HEK293T (cell line): ENCODE data around the gene IPO5.

ENCODE experiments used
- CTCF ChIA-PET: fragments of 350-600 bp; formaldehyde crosslinking; extraction: SDS; loops from one replicate; lab custom pipeline; 2021; ENCODE audit warnings: antibody characterized with exemption, inconsistent platforms; lab: Yijun Ruan, JAX
- POLR2A ChIA-PET: fragments of 350-600 bp; formaldehyde crosslinking; extraction: SDS; loops from one replicate; lab custom pipeline; 2020; ENCODE audit warnings: antibody characterized with exemption, inconsistent platforms; lab: Yijun Ruan, JAX
- DNase-seq: peaks from one replicate; pipeline ENCODE4 v3.0.0; 2012; ENCODE audit warnings: mixed read lengths; ENCODE audit errors: extremely low spot score
- ARNT ChIP-seq: fragments of 450-650 bp; IDR thresholded peaks from 2 replicates; pipeline ENCODE4 v1.6.1; 2017; ENCODE audit warnings: mild to moderate bottlenecking
- BHLHE40 ChIP-seq: fragments of 450-650 bp; IDR thresholded peaks from 2 replicates; pipeline ENCODE4 v1.6.1; 2016; ENCODE audit warnings: mild to moderate bottlenecking, moderate library complexity, borderline replicate concordance
- CTBP1 ChIP-seq: fragments of 450-650 bp; IDR thresholded peaks from 2 replicates; pipeline ENCODE4 v1.6.1; 2016; ENCODE audit warnings: borderline replicate concordance
- ELF4 ChIP-seq: fragments of 450-650 bp; IDR thresholded peaks from 2 replicates; pipeline ENCODE4 v1.6.1; 2017; ENCODE audit warnings: antibody characterized with exemption
- FOXA1 ChIP-seq: fragments of 450-650 bp; IDR thresholded peaks from 2 replicates; pipeline ENCODE4 v1.6.1; 2016; ENCODE audit warnings: mild to moderate bottlenecking
- FOXK2 ChIP-seq: fragments of 450-650 bp; IDR thresholded peaks from 2 replicates; pipeline ENCODE4 v1.6.1; 2016; ENCODE audit warnings: mild to moderate bottlenecking
- FOXM1 ChIP-seq: fragments of 450-650 bp; IDR thresholded peaks from 2 replicates; pipeline ENCODE4 v1.6.1; 2017; ENCODE audit warnings: mild to moderate bottlenecking, borderline replicate concordance
- HDGF ChIP-seq: fragments of 450-650 bp; IDR thresholded peaks from 2 replicates; pipeline ENCODE4 v1.6.1; 2017; ENCODE audit warnings: antibody characterized with exemption, borderline replicate concordance
- L3MBTL2 ChIP-seq: fragments of 450-650 bp; conservative IDR thresholded peaks from 2 replicates; pipeline ENCODE4 v1.6.1; 2016; ENCODE audit warnings: mild to moderate bottlenecking
- LEF1 ChIP-seq: fragments of 450-650 bp; IDR thresholded peaks from 2 replicates; pipeline ENCODE4 v1.6.1; 2017; ENCODE audit warnings: mild to moderate bottlenecking, borderline replicate concordance
- NFRKB ChIP-seq: fragments of 450-650 bp; IDR thresholded peaks from 2 replicates; pipeline ENCODE4 v1.6.1; 2016; ENCODE audit warnings: mild to moderate bottlenecking, moderate library complexity
- PKNOX1 ChIP-seq: fragments of 450-650 bp; IDR thresholded peaks from 2 replicates; pipeline ENCODE4 v1.6.1; 2016
- SP1 ChIP-seq: fragments of 450-650 bp; IDR thresholded peaks from 2 replicates; pipeline ENCODE4 v1.6.1; 2017
- SUZ12 ChIP-seq: fragments of 450-650 bp; IDR thresholded peaks from 2 replicates; pipeline ENCODE4 v1.6.1; 2016; ENCODE audit warnings: mild to moderate bottlenecking
- TARDBP ChIP-seq: fragments of 450-650 bp; IDR thresholded peaks from 2 replicates; pipeline ENCODE4 v1.6.1; 2016
- ZNF384 ChIP-seq: fragments of 450-650 bp; IDR thresholded peaks from 2 replicates; pipeline ENCODE4 v1.6.1; 2016

The IPO5 gene

DNA sequence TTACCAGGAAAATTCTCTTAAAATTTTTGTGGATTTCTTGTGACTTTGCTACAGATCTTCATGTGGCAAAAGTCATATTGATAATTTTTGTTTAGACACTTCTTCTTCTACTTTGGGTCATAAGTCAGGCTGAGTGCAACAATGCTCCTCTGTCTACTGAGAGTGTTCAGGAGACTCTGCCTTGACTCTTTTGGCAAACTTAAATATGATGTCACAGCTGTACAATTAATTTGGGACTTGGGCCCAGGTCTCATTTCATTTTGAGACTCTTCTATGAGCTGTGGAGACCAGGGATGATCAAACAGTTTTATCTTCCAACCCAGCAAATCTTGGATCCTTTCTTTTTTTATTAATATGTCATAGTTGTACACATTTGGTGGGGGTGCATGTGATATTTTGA lies 19.7 kb upstream of the IPO5 start:
- POLR2A ChIA-PET = no interaction called here

DNA sequence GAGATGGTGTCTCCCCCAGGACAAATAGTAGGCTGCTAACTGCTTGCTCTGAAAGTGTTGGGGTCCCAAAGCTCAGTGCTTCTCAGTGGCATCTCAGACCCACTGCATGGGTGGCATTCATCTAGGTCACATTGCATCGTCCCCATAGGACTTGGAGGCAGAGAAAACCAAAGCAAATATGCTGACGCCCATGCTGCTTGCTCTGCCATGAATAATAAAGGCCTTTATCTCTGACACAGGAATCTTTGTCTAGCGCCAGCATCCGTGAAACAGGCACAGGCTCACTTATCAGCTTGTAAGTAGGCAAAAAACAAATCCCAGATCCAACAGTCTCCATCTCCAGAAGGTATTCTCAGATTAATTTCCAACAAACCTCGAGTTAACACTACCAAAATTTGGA lies 18.9 kb upstream of the IPO5 start:
- TF ChIP-seq HDGF = no peak
- no peak for TF ChIP-seq CTBP1
- ChIA-PET POLR2A (no interaction called here), CTCF (no interaction called here)
- no peak for DNase-seq

More for the DNA sequence above, 19.7 kb upstream of the IPO5 start:
- CTCF ChIA-PET = no interaction called here
- no peak for DNase-seq
- TF ChIP-seq SUZ12 = no peak

- TF ChIP-seq ARNT = no peak
- no peak for TF ChIP-seq L3MBTL2
- TF ChIP-seq ELF4 = no peak
- TF ChIP-seq FOXA1 = no peak
- TF ChIP-seq LEF1 = no peak
- no peak for TF ChIP-seq ZNF384
- TF ChIP-seq BHLHE40 = no peak
- no peak for TF ChIP-seq HDGF
- TF ChIP-seq SUZ12 = no peak
- TF ChIP-seq FOXM1 = no peak
- TF ChIP-seq FOXK2 = no peak
- TF ChIP-seq NFRKB = no peak
- TF ChIP-seq TARDBP = no peak
- no peak for TF ChIP-seq SP1
- TF ChIP-seq PKNOX1 = no peak
- no peak for TF ChIP-seq CTBP1
- ChIA-PET CTCF (no interaction called here), POLR2A (no interaction called here)
- no peak for DNase-seq
These were observed 18.4 kb upstream of the IPO5 start for GRCh38 chr13:97935071-97935470.

DNA sequence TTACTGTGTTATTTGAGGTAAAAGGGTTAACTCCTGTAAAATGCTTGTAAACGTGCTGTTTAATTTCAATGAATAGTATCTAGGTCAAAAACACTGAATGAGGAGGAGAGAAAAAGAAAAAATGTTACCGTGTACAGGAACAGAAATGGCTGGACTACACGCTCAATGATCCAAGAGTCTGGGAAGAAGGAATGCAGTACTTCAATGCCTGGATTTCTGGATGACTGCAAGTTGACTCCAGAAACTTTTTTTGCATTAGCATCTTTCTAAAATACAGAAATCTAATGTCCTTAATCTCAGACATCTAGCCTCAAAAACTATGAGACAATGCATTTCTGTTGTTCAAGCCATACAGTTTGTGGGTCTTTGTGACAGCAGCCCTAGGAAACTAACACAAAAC lies 17.4 kb upstream of the IPO5 start:
- DNase-seq = no peak
- CTCF ChIA-PET = no interaction called here
- POLR2A ChIA-PET = no interaction called here
- TF ChIP-seq ARNT (no peak), SUZ12 (no peak), FOXK2 (no peak), TARDBP (no peak), ELF4 (no peak), FOXA1 (no peak), ZNF384 (no peak), PKNOX1 (no peak), CTBP1 (no peak), SP1 (no peak), NFRKB (no peak), HDGF (no peak)

GRCh38 chr13:97938706-97939475 lies 14.6 kb upstream of the IPO5 start:
- ChIA-PET CTCF (no interaction called here), POLR2A (no interaction called here)
- no peak for DNase-seq
- TF ChIP-seq SUZ12 (no peak), HDGF (no peak), FOXK2 (no peak), SP1 (no peak), FOXM1 (no peak), ZNF384 (no peak), PKNOX1 (no peak), CTBP1 (no peak), BHLHE40 (no peak)

DNA sequence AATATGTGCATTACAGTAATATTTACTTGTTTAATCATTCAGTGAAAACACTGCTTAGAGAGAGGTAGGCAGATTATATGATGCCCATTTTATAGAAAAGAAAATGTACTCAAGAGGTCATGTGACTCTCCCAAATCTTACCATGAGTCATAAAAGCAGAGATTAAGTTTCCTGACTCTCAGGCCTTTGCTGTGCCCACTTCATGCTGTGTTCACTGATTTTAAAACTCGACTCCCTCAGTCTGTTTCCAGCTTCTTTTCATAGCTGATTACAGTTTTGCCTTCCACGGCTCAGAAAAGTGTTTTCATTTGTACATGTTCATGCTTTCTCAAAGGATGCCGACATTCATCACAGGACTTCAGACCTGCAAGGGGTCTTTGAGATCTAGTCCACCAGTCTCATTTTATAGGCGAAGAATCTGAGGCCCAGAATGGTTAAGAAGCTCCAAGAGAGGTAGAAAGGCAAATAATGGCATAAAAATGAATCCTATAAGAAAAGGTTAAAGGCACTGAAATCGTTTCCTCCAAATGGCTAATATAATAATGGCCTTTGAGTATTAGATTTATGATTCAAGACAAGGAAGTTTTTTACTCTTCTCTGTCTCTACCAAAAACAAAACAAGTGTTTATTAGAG lies 9.0 kb upstream of the IPO5 start:
- DNase-seq = peak; percentile 26
- ChIA-PET CTCF (no interaction called here), POLR2A (no interaction called here)
- no peak for TF ChIP-seq BHLHE40
- no peak for TF ChIP-seq FOXK2
- no peak for TF ChIP-seq HDGF
- no peak for TF ChIP-seq TARDBP
- TF ChIP-seq NFRKB = no peak
- TF ChIP-seq PKNOX1 = no peak
- no peak for TF ChIP-seq SUZ12
- TF ChIP-seq FOXA1 = no peak
- TF ChIP-seq LEF1 = no peak
- no peak for TF ChIP-seq ELF4
- TF ChIP-seq FOXM1 = no peak
- no peak for TF ChIP-seq SP1
- no peak for TF ChIP-seq ZNF384
- no peak for TF ChIP-seq CTBP1
